ENCODE results near the gene JMJD8.
"Not testable (repeated sequence)": the region's sequence is repeated elsewhere in the genome, so short reads cannot be mapped to it uniquely, and the experiment has no call there.

The JMJD8 gene

DNA sequence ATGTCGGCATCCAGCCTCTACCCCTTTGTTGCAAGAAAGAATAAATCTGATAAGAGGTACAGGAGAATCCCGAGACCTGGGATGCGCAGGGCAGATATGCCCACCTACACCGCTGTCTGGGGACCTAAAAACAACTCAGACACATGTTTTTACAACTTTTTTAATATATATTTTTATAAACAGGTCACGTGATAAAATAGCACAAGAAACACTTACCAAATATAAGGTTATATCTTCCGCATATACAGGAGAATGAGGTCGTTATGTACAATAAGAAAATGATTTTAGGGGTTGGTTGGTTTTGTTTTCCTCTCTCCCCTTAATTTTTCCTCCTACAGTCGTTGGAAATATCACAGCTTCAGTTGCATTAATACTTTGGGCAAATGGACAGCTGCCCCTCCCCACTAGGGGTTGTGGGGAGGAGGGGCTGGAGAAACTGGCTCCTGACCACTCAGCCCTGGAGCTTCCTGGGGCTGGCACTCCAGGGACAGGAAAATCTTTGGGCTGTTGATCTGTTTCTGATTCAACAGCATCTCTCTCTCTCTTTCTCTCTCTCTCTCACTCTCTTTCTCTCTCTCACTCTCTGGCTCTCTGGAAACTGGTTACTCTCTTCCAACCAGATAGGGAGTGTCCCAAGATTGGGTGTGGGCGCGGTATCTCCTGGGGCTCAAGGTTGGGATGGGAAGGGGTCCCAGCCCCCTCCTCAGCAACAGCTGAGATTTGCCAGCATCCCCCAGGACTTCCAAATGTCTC, 8.4 kb upstream of the JMJD8 start:
- DNase-seq (ENCODE audit: low spot score), result no peak

GRCh38 chr16:691242-691641, 7.1 kb upstream of the JMJD8 start:
- not testable (repeated sequence) for DNase-seq (ENCODE audit: low spot score)

GRCh38 chr16:689175-689897, 5.2 kb upstream of the JMJD8 start:
- DNase-seq (ENCODE audit: low spot score), result no peak

GRCh38 chr16:687499-687898, 3.4 kb upstream of the JMJD8 start:
- DNase-seq (ENCODE audit: low spot score), result no peak

DNA sequence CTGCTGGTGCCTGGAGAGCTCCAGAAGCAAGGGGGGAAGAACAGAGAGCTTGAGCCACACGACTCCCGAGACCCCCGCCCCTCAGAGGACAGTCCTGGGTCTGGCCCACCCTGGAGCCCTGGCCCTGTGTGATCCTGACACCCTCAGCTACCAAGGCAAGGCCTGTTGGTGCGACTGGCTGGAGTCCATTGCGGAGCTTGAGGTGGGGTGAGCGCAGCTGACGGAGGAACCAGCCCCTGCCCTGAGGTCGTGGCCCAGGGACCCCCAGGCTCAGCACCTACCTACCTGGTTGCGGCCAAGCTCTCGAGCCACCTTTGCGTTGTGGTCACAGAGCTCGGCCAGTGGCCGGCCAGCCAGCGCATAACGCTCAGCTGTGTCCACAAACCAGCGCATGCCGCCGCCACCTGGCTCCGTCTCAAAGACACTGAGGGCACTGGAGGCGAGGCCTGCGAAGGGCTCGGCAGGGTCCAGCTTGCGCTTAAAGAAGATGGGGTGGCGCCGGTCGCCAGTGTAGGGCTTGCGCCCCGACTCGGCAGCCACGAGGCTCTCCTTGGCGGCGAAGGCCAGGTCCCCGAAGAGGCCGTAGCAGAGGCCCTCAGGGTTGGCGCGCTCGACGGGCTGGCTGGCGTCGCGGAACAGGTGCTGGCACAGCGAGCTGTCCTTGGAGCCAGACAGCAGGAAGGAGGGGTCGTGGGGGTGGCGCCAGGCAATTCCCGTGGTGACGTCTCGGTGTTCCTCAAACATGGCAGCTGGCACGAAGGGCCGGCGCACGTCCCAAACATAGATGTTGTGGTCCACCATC, 2.5 kb upstream of the JMJD8 start:
- DNase-seq (ENCODE audit: low spot score), result no peak

GRCh38 chr16:685967-686366, 1.8 kb upstream of the JMJD8 start:
- no peak for DNase-seq (ENCODE audit: low spot score)

GRCh38 chr16:684961-685696, 995 bp upstream of the JMJD8 start:
- no peak for DNase-seq (ENCODE audit: low spot score)

GRCh38 chr16:683396-684070, 601 bp downstream of the JMJD8 start:
- DNase-seq (ENCODE audit: low spot score), result no peak

DNA sequence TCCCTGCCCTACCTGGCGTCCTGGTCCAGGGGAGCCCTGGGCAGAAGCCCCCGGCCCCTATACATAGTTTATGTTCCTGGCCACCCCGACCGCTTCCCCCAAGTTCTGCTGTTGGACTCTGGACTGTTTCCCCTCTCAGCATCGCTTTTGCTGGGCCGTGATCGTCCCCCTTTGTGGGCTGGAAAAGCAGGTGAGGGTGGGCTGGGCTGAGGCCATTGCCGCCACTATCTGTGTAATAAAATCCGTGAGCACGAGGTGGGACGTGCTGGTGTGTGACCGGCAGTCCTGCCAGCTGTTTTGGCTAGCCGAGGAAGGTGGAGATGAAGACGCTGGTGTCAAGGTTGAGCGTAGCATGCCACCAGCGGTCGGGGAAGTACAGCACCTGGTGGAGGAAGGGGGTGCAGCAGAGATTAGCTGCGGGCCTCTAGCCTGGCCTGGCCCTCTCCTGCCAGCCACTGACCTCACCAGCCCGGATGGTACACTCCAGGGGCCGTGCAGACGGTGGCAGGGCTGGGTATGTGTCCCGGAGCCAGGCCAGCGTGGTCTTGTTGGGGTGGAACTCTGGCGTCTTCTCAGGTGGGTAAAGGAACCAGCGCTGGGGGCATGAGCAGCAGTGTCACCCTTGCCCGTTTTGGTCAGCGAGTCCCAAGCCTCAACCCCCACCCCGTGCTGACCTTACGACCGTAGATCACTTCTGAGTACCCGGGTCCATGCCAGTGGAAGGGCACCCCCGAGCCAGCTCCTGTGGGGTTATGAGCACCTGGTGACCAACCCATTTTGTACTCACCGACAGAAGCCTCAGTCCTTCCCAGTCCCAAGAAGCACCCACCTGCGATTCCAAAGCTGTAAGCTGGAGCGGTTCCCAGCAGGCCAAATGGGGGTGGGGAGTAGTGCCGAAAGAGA, 1.4 kb downstream of the JMJD8 start:
- no peak for DNase-seq (ENCODE audit: low spot score)

- DNase-seq (ENCODE audit: low spot score), result no peak
Observed at GRCh38 chr16:681746-682427, 2.2 kb downstream of the JMJD8 start.

DNA sequence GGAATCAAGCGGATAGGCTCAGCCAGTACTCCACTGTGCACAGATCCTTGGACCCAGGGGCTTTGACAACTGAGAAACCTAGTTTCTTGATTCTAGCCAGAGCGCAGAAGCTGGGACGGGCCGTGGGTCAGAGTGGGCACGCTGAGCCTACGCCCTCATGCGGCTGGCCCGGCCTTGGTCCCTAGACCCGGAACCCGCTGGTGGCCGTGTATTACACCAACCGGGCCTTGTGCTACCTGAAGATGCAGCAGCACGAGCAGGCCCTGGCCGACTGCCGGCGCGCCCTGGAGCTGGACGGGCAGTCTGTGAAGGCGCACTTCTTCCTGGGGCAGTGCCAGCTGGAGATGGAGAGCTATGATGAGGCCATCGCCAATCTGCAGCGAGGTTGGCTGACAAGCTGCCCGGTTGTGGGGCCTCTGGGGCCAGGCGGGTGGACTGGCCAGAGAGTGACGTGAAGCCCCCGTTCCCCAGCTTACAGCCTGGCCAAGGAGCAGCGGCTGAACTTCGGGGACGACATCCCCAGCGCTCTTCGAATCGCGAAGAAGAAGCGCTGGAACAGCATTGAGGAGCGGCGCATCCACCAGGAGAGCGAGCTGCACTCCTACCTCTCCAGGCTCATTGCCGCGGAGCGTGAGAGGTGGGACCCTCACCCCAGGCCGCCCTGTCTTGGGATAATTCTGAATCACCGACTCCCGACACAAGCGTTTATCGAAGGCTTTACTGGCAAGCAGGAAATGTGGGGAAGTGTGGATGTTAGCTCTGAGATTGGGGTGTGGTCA, 3.0 kb downstream of the JMJD8 start:
- no peak for DNase-seq (ENCODE audit: low spot score)

DNA sequence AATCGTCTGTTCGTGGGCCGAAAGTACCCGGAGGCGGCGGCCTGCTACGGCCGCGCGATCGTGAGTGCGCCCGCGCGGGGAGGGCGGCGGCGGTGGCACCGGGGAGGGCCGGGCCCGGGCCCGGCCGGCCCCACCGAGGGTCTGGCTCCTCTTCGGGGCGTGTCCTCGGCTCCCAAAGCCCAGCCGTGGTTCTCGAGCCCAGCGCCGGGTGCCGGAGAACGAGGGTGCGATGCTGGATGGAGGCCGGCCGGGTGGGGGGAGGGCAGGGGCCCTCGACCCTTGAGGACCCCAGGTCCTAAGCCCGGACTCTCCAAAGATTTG, 3.5 kb downstream of the JMJD8 start:
- DNase-seq (ENCODE audit: low spot score), result no peak

DNA sequence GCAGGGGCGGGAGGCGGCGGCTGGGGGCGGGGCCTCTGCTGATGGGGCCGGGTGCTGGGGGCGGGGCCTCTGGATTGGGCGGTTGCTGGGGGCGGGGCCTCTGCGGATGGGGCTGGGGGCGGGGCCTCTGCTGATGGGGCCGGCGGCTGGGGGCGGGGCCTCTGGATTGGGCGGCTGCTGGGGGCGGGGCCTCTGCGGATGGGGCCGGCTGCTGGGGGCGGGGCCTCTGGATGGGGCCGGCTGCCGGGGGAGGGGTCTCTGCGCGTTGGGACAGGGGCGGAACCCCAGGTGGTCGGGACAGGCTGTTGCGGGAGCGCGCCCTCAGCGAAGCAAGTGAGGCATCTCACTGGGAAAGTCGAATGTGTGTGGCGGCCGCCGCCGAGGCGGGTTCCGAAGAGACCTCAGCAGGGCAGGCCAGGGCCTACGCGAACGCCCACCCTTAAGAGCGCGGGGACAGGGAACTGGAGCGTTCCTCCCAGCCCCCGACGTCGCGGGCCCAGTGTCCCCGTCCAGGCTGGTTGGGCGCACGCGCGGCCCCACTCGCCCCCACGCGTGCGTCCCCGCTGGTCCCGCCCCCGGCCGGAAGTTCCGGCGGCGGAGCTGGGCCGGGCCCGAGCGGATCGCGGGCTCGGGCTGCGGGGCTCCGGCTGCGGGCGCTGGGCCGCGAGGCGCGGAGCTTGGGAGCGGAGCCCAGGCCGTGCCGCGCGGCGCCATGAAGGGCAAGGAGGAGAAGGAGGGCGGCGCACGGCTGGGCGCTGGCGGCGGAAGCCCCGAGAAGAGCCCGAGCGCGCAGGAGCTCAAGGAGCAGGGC, 4.1 kb downstream of the JMJD8 start, which contains the start of gene STUB1:
Gene STUB1 (plus strand): TSS at position 597 of the 811 bp plus-strand sequence. CDS start 116 bp downstream, at position 713.
- peak; percentile 81 for DNase-seq (ENCODE audit: low spot score)

DNA sequence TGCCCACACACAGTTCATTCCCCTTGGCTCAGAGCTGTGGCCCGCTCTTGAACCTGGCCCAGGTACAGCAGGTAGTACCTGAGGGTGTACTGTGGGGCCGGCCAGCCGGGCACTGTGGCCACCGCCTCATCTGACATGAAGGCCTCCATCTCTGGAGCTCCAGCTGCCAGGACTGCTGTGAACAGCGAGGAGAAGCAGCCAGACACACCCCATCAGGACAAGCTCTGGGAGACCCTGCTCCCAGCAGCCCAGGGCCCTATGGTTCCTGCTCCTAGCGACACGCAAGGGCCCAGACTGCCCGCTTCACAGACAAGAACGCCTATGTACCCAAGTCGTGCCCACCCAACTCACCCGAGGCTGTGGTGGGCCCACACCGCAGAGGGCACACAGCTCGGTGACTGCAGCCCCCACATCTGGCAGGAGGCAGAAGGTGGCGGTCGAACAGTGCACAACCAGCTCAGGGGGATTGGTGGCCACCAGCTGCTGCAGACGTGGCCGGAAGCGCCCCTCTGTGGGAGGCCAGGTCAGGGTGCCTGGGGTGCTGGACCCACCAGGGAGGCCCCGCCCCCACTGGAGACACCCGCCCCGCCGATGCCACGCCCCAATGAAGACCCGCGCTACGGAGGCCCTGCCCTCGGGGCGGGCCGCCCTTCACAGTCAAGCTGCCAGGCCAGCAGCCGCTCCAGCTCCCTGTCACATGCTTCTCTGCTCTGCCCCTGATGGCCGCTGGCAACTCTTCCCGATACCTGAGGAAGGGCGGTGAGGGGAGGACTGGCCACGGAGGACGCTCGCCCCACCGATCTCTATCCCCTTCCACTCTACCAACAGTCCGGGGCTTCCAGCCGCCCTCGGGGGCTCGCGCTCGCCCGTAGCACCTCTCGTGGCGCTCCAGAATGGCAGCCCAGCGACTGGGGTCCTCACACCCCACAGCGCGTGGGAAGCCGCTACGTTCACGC, 5.0 kb downstream of the JMJD8 start:
- DNase-seq (ENCODE audit: low spot score), result peak; percentile 48

- DNase-seq (ENCODE audit: low spot score), result no peak
Observed at GRCh38 chr16:678209-678857, 5.8 kb downstream of the JMJD8 start.

Data from HuH-7.5 (cell line).